GM11168 (cell line): ENCODE measurements around the gene MMP19.

Experiments
- in situ Hi-C: fragments of 300-500 bp; cut with MboI; formaldehyde crosslinking; loops from one replicate; pipeline ENCODE4 v1.12.0; 2022; ENCODE audit warnings: low sequenced_read_pairs; ENCODE audit not compliant: unreplicated experiment

MMP19 gene

DNA sequence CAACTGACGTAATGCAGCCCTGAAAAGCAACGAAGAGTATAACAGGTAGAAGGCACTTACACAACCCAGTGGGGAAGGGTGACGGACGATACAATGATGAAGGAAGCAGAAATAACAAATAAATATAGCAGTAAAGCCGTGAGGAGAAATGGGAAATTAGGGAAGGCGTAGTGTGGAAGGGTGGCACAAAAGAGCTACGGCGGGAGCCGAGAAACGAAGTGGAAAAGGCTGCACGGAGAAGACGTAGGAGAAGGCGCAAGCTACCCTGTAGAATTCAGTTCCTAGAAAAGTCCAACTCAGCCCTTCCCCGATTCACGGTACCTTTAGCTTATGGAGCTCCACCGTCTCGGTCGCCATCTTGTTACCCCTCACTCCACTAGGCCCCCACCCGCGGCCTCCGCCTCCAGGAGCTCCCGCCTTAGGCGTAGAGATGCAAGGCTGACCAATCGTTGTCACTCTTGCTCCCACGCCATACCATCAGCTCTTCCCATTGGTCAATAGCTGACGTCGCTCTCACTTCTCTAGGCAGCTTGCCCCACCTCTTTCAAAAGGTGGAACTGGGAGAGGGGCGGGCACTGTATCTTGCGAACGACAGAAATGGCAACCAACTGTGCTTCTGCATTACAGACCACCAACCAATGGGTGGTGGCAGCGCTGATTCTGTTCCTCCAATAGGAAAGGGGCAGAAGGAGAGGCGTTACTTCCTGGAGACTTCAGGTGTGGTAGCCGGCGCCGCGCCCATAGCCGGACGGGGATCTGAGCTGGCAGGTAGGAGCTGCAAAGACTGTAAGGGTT lies 25.2 kb downstream of the MMP19 start, which contains the start of the genes ORMDL2 and SARNP:
Gene ORMDL2, plus strand, starts transcription at position 697 of the 795 bp plus-strand sequence. CDS start 959 bp downstream, outside the sequence.
Gene SARNP, minus strand, starts transcription at position 380 of the 795 bp plus-strand sequence. Its CDS starts 23 bp downstream, at position 357.
- in situ Hi-C loops = no loop called here

DNA sequence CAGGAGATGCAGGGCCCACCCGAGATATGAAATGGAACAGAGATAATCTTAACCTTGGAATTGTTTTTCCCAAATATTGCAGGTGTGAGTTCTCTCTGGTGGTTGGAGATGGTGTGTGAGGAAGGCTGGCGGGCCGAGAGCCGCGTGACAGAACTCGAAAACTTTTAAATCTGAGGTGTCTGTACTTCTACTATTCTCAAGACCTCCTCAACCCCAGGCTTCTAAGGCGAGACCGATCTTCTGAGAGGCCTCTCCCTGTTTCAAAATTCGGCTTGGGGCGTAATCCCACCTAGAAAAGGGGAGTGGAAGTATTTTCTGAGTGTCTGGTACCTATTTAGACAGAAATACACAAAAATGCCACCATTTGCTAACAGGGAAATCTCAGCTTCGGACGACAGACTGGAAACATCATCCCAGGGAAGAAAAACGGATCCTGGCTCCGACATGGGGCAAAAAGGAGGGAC lies 25.8 kb downstream of the MMP19 start:
- in situ Hi-C loops = no loop called here

DNA sequence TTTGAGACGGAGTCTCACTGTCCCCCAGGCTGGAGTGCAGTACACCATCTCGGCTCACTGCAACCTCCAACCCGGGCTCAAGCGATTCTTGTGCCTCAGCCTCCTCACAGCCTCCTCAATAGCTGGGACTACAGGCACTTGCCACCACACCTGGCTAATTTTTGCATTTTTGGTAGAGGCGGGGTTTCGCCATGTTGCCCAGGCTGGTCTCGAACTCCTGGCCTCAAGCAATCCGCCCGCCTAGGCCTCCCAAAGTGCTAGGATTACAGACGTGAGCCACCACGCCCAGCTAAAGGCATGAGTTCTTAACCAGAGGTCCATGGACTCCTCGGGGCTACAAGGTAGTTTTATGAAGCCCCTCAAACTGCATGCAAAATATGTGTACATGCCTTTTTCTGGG lies 27.3 kb downstream of the MMP19 start:
- in situ Hi-C loops = no loop called here

DNA sequence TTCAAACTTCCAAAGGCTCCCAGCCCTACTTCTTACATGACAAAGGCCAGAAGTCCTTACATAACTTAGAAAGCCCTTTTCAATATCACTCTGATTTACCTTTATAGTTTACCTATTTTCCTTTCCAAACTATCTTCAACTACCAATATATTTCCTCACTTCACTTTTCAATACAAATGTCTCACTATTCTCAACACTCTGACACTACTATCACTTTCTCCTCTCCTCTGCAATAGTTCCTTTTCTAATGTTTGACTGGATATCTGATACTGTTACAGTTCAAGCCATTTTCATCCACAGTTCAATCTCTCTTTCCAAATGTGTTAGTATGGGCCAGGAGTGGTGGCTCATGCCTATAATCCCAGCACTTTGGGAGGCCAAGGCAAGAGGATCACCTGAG lies 28.5 kb downstream of the MMP19 start:
- in situ Hi-C loops = no loop called here

DNA sequence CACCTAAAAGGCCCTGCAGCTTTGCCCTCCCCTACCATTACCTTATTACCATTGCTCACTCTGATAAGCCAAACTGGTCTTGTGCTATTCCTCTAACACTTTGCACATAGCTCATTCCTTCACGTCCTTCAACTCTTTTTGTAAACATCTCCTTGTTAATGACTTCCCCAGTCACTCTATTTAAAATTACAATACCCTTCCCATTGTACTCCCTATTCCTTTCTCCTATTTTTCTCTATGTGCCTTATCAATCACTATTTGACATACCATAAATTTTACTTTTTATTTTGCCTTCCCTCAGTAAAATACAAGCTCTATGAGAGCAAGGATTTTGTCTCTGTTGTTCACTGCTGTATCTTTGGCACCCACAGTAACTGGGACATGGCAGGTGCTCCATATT lies 30.6 kb downstream of the MMP19 start:
- in situ Hi-C loops = no loop called here

DNA sequence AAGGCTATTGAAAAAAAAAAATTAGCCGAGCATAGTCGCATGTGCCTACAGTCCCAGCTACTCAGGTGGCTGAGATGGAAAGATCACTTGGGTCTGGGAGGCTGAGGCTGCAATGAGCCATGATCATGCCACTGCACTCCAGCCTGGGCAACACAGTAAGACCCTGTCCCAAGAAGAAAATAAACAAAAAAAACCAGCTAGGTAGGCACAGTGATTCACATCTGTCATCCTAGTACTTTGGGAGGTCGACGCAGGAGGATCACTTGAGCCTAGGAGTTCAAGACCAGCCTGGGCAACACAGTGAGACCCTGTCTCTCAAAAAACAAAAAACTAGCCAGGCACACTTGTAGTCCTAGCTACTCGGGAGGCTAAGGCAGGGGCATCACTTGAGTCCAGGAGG lies 33.5 kb downstream of the MMP19 start:
- in situ Hi-C loops = no loop called here

DNA sequence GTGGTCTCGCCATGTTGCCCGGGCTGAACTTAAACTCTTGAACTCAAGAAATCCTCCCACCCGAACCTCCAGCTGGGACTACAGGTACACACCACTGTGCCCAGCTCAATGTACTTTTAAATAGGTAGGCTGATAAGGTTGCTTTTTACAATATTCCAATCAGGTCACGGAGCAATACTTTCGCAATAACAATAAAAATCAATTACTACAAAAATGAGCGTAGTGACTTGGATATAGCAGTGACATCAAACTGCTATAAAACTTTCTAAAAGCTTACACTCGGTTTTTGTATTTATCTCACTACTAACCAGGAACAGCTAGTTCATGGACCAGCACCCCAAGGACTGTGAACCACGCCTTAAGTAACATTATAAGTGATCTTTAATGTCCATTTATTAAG lies 35.8 kb downstream of the MMP19 start:
- in situ Hi-C loops = no loop called here

DNA sequence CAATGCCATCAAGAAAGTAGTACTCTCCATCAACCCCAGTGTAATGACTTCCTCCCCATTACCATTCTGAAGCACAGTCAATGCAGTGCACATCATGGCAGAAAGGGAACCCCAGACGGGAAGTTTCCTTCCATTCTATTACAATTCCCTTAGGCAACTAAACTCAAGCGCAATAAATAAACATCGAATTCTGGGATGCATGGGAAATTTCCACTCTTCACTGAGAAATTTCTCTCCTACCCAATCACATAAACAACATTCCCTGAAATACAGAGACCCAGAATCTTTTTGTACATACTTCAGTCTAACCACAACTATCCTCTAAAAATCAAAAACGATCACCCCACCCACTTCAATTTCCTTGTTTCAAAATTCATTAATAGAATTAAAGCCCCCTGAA lies 45.2 kb downstream of the MMP19 start:
- in situ Hi-C loops = no loop called here

DNA sequence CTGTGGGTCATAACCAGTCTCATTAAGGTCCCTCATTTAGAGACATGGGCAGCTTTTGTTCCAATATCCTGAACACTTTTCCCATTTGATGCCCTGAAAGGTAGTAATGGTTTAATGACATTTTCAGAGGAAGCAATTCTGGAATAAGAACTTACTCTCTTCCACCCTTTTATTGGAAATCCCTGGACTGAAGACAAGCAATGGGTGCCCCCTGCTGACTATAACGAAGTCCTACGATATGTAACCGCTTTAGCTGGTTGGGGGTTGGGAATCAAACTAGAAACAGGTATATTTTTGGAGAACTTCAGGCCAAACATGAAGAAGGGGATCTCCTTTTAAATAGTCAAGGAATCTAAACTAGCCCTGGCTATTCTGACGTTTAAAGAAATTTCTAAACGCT lies 45.7 kb downstream of the MMP19 start:
- in situ Hi-C loops = no loop called here

DNA sequence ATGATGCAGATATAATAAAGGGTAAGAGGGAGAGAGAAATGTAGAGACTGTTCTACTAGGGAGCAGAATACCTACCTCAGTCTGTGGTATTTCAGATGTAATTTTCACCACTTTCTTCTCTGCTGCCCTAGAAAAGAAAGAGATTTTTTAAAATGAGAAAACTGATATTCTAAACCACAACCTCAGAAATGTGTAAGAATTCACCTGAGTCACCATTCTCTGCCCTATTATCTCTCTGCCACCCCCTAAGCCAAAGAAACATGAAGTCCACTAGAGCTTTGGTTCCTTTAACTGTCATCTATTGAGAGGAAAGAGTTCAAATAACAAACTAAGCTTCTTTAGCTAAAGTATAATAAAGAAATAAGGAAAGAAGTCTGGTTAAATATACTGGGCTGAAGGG lies 46.8 kb downstream of the MMP19 start:
- in situ Hi-C loops = no loop called here

DNA sequence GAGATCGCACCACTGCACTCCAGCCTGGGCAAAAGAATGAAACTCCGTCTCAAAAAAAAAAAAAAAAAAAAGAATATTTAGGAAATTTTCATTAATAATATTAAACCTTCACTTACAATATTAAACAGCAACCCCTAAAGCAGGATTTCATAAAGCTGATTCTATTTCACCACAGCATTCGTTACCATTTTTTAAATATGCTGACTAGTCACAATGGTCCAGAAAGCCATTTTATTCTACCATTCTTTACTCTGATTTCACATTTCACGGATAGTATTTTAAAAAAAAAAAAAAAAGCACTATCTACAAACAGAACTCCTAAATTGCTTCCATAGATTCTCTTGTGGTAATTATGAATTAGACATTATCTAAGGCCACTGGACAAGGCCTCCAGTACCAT lies 52.8 kb downstream of the MMP19 start:
- in situ Hi-C loops = no loop called here

DNA sequence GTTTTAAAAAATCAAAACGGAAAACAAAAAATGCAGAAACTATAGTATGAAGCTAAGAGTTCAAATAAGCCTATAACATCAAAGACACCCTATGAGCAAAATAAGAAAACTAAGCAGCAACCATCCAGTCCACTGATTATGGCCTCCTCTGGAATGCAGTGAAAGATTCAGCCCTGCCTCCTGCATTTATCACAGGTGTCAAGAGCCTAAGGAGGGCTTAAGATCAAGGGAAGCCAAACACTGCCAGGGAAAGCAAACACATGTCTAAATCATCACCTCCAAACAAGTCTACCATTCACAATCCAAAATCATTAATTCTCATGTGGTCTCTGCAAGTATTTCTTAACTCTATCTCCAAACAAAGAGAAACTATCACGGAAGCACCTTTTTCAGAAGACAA lies 53.6 kb downstream of the MMP19 start:
- in situ Hi-C loops = no loop called here

DNA sequence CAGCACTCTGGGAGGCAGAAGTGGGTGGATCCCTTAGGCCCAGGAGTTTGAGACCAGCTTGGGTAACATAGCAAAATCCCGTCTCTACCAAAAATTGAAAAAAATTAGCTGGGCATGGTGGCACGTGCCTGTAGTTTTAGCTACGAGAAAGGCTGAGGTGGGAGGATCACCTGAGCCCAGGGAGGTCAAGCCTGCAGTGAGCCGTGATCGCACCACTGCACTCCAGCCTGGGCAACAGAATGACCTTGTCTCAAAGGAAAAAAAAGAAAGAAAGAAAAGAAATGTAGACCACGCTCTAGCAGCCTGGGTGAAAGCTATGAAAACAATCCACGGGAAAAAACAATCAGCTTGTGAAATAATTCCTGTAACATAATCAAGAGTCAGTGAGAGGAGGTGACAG lies 54.2 kb downstream of the MMP19 start:
- in situ Hi-C loops = no loop called here
